Pulmonary artery endothelial cell (primary cell): Measurements from ENCODE around the gene UTP18. TPM values are rescaled to one million over a fixed set of nuclear protein-coding genes. Genes with fewer than 3 reads are reported as not detected.
"Not testable (repeated sequence)": the region's sequence is repeated elsewhere in the genome, so short reads cannot be mapped to it uniquely, and the experiment has no call there.

Source experiments
- DNase-seq: peaks from one replicate; pipeline ENCODE4 v3.0.0-alpha.2; 2011; ENCODE audit warnings: low read depth, low spot score
- total RNA-seq: library from RNA; depleted of rRNA; stranded (reverse); fragments of >200 nt; gene quantifications from 2 replicates; pipeline ENCODE4 v1.2.3, GENCODE V29; 2014

The UTP18 gene
- total RNA-seq: 37.3 and 37.6 TPM in 2 replicates

DNA sequence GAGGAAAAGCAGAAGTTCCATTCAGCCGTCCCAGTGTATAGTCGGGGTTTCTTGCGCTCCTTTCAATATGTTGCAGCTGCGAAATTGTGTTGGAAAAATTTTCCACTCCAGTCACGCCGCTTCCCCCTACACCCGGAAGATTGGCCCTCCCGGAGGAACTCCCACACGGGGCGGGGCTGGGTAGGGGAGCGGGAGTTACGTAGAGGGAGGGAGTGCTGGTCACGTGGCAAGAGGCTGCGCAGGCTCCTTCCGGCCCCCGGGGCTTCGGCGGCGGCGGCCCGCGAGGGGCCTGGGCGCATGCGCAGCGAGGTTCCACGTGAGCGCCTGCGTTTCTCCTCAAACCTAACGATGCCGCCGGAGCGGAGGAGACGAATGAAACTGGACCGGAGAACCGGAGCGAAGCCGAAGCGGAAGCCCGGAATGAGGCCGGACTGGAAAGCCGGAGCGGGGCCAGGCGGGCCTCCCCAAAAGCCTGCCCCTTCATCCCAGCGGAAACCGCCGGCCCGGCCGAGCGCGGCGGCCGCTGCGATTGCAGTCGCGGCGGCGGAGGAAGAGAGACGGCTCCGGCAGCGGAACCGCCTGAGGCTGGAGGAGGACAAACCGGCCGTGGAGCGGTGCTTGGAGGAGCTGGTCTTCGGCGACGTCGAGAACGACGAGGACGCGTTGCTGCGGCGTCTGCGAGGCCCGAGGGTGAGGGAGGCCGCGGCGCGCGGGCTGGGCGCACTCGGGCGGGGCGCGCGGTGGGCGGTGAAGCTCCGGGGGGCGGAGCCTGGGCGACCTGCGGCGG, at the start of gene UTP18:
Gene UTP18, plus strand, starts transcription at position 310 of the 787 bp plus-strand sequence. Its CDS starts 39 bp downstream, at position 349.
- peak; percentile 91 for DNase-seq

DNA sequence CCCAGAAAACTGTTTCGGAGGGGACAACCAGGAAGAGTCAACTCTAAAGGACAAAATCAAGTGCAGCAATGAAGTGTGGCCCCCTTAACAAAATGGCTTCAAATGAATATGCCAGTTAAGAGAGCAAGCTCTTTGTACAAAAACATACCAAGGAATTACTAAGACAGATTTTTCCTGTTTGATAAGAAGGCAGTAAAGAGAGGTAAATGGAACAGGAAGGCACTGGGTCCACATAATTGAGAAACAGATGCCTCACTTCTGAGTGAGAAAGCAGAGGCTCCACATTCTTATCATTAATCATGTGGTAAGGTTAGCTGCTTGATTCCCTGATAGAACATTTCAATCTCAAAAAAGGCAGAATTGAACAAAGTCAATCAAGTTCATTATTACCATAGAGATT, 45.4 kb upstream of the UTP18 start:
- peak; percentile 67 for DNase-seq

DNA sequence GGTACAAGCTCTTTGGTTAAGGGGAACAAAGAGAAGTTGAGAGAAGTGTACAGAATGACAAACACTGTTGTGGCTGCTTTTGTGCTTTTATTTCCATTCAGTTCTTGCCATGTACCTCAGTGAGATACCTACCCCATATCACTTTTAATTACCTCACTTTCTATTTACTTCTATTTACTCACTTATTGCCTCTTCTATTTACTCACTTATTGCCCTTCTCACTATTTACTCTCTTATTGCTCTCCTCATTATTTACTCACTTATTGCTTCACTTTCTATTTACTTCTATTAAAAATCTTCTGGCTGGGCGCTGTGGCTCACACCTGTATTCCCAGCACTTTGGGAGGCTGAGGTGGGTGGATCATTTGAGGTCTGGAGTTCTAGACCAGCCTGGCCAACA, 42.4 kb upstream of the UTP18 start:
- no peak for DNase-seq

GRCh38 chr17:51221322-51221721, 39.0 kb upstream of the UTP18 start:
- DNase-seq: no peak

- no peak for DNase-seq
Measured at GRCh38 chr17:51224402-51225262, 35.7 kb upstream of the UTP18 start.

DNA sequence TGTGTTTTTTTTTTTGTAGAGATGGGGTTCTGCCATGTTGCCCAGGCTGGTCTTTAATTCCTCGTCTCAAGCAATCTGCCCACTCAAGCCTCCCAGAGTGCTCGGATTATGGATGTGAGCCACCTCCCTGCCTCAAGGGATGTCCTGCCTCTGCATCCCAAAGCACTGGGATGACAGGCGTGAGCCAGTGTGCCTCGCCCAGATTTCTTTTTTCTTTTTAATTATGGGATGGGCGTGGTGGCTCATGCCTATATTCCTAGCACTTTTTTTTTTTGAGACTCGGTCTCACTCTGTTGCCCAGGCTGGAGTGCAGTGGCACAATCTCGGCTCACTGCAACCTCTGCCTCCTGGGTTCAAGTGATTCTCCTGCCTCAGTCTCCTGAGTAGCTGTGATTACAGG, 34.8 kb upstream of the UTP18 start:
- DNase-seq: not testable (repeated sequence)

DNA sequence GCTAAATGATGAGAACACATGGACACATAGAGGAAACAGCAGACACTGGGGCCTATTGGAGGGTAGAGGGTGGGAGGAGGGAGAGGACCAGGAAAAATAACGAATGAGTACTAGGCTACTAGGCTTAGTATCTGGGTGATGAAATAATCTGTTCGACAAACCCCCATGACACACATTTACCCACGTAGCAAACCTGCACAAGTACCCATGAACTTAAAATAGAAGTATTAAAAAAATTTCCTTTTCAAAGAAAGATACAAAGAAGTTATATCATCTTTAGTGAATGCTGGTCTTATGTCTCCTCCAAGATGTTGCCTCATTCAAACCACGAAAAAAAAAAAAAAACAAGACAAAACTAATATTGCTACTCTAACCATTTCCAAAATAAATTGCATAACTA, 32.2 kb upstream of the UTP18 start:
- DNase-seq: no peak

DNA sequence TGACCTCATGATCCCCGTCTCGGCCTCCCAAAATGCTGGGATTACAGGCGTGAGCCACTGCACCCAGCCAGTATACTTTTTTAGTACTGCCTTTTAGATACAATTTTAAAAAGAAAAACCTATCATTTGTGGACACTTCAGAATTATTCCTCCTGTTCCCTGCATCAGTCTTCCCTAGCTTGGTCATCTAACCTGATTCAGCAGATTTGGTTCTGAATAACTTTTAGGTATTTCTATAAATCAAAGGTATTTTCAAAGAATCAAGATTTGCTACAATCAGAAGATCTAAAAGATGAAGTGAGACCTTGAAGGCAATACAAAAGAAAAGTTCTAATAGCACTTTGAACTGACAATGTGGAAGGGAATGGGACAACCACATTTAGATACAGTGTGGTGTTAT, 30.5 kb upstream of the UTP18 start:
- no peak for DNase-seq

- no peak for DNase-seq
Measured at GRCh38 chr17:51230306-51230705, 30.0 kb upstream of the UTP18 start.

DNA sequence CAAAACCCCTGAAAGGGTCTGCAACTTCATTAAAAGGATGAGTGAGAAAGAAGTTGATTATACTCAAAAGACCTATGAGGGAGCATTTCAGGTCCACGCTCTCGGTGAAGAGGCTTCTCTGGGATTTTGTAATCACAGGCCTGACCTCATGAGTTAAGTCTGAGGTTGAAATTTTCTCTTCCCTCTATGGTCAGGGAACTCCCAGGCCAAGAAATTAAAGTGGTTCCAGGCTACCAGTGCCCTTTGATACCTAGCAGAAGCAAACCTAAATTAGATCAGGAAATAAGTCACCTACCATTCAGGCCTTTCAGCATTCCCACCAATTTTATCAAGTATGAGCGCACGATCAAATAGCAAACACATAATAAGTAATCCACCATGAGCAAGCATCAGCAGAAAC, 28.3 kb upstream of the UTP18 start:
- no peak for DNase-seq

DNA sequence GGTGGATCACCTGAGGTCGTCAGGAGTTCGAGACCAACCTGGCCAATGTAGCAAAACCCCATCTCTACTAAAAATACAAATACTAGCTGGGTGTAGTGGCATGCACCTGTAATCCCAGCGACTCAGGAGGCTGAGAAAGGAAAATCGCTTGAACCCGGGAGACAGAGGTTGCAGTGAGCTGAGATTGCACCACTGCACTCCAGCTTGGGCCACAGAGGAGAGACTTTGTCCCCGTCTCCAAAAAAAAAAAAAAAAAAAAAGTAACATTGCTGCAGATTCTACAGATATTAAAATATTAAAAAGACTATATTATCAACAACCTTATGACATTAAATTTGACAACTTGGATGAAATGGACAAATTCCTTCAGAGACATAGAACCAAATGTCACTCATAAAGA, 26.2 kb upstream of the UTP18 start:
- no peak for DNase-seq

DNA sequence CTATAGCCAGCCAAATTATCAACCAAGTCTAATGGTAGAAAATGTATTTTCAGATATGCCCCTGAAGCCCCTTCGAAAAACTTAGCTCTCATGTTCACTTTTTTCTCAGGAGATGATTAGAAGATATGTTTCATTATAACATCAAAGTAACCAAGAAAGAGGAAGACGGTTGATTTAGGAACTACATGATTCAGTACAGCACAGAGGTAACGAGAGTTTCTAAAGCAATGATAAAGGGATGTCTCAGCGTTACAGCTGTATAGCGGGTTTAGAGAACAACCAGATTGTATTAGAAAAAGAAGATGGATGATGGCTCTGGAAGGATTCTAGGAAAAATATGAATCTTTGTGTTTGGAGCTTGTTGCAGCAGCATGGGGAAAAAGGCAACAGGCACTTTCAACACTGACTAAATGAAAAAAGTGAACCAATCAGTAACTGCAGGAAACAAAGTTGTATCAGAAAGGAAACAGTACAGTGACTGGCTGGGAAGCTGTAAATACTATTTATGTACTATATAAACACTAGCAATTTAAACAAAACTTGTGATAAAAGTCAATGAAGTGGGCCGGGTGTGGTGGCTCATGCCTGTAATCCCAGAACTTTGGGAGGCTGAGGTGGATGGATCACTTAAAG, 22.0 kb upstream of the UTP18 start:
- no peak for DNase-seq

DNA sequence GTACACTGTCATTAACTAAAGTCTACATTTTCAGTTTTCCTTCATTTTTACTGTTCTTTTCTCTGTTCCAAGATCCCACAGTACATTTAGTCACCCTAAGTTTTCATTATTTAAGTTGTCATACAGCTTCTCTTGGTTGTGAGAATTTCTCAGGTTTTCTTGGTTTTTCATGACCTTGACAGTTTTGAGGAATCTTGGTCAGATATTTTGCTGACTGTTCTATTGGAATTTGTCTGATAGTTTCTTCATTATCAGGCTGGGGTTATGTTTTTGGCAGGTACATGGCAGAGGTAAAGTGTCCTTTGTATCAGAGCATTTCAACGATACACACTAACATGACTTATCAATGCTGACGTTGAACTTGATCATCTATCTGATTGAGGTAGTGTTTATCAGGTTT, 20.1 kb upstream of the UTP18 start:
- DNase-seq: no peak

GRCh38 chr17:51244041-51244440, 16.3 kb upstream of the UTP18 start:
- DNase-seq: no peak

DNA sequence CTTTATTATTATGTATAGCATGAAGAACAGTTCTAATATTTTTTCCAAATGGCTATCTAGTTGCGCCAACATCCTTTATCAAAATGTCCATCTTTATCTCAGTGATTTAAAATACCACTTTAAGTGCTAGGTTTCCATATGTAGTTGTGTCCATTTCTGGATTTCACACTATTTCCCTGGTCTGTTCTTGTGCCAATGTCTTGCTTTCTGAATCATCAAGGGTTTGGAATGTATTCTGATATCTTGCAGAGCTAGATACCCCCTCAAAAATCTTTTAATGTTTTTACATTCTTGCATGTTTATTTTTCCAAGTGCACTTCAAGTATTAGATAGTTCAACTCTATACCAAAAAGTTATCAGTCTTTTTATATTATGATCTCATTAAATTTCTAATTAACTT, 14.8 kb upstream of the UTP18 start:
- no peak for DNase-seq

DNA sequence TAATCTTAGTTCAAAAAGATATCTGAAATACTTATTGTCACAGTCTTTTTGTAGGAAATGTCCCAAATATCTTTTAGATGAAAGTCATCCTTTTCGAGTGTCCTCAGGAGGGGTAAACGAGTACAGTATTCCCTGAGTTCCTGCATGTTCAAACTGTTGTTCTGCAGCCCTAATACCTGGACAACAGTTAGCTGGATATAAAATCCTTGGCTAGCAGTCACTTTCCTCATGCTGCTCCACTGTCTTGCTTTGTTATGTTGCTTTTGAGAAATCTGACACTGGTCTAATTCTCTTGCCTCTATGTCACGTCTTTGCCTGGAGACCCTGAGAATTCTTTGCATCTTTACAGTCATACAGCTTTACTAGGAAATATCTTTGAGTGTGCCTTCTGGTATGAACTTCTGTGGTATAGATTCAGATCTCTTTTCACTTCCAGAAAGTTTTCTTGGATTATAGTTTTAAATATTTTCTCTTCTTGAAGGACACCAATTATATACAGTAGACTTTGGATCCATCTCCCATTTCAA, 10.0 kb upstream of the UTP18 start:
- no peak for DNase-seq

DNA sequence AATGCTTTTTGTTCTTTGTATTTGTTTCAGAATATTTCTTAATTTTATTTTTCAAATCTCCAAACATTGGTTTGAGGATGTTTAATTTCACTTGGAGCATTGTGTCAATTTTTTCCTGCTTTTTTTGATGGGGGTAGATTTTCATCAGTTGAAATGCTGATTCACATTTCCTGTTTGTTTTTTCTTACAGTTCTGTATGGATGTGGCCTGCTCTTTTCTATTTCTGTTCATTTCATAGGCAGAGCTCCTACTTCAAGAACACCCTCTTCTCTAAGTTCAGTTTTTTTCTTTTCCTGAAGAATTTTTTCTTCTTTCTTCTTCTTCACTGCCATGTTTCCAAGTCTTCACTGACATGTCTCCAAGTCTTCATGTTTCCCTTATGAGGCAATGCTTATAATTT, 9.3 kb upstream of the UTP18 start:
- DNase-seq: no peak

GRCh38 chr17:51255673-51256072, 4.7 kb upstream of the UTP18 start:
- DNase-seq: no peak

DNA sequence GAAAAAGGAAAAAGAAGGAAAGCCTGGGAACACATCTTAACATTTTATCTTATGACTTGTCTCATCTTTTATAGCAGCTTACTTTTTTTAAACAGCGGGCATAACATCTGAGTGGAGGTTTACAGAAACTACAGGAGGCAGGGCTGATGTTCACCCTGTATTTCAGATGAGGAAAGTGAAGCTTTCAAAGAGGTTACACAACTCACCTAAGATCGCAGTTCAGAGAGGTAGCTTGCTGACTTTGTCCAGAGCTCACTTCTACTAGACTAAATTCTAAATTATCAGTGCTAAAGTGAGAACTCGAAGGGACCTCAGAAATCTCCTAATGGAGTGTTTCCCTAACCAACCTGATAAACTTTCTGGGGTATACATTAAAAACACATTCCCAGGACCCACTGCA, 4.2 kb upstream of the UTP18 start:
- DNase-seq: no peak

GRCh38 chr17:51257150-51258081, 2.9 kb upstream of the UTP18 start:
- DNase-seq: no peak
